HG03097 (cell line): ENCODE results near the gene PDZRN4.

Source experiments
- ATAC-seq: cut with Tn5 transposase; IDR thresholded peaks from one replicate; pipeline ENCODE4 v1.9.1; 2021; ENCODE audit not compliant: unreplicated experiment, low FRiP score

The PDZRN4 gene

DNA sequence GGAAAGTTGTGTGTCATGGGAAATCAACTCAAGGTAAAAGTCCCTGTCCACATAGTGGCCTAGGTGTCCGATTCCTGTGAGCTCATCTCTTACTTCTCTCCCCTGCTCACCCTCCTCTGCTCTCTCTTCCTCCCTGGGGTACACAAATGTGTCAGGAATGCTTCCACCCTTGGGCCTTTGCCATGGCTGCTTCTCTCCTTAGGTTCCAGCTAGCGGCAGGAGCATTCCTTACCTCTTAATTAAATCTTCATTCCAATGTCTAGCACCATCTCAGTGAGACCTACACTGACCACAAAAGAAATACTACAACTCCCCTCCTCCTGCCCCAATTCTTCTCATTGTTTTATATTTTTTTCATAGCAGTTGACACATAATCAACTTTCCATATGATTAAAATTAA, 298.6 kb downstream of the PDZRN4 start:
- ATAC-seq: no peak

DNA sequence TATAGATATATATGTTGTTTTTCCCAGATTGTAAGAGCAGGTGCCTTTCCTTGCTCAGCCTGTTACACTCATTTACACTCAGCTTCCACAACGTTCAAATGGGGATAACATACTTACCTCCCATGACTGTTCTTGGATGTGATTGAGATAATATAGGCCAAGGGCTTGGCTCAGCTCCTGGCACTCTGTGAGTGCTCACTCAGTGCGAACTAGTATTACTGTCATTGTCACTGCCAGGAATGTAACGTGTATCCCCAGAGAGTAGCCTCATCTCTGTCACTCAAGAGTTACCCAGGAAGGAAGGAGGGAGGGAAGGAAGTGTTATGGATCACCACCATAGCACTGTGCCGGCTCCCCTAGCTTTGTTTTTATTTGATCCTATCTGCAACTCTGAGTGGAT, 307.9 kb downstream of the PDZRN4 start:
- no peak for ATAC-seq

- no peak for ATAC-seq
Measured at GRCh38 chr12:41497409-41497808, 309.3 kb downstream of the PDZRN4 start.

GRCh38 chr12:41504976-41505375, 316.9 kb downstream of the PDZRN4 start:
- no peak for ATAC-seq

DNA sequence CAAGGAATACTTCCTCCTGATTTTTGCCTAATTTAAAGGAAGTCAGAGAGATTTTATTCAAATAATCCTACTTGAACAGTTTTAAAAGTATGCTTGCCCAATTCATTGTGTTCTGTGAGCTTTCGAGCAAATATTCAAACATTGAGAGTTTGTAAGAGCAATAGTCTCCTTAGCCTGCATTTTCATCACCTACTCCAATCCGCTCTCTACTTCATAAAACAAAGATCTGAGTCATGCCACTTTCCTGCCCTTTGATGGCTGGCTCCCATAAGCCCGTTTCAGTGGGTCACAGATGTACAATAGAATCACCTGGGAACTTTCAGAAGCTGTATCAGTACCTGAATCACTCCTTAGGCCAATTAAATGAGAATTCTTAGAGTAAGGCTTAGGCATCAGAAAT, 319.2 kb downstream of the PDZRN4 start:
- ATAC-seq: no peak

DNA sequence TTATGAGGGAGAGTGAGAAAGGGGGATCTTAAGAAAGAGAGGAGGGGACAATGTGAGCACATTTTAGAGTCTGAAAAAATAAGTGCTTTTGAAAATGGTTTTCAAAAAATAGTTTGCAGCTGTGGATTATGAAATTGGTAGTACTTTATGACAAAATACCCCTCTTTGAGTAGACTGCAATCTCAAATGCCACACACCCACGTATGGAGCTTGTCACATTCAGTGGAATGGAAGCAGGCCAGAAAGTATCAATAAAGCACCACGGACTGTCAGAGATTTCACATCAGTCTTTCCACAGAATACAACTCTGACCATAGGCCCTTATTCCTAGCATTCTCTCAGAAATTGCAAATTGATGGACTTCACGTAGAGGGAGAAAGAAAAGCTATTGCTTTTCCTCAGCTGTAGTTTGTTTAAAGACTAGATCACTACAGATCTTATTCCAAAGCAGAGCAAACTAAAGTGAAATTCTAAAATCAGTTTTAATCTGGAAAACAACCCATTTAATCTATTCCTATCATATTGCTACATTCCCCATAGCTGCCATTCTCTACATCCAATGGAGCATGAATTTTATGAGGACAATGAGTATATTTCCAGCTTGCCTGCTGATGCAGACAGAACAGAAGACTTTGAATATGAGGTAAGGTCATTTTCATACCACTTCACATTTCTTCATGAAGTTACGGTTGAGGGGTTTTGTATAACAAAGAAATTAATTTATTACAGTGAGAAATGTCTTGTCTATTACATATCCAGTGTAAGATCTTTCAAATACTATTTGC, 321.3 kb downstream of the PDZRN4 start:
- no peak for ATAC-seq

DNA sequence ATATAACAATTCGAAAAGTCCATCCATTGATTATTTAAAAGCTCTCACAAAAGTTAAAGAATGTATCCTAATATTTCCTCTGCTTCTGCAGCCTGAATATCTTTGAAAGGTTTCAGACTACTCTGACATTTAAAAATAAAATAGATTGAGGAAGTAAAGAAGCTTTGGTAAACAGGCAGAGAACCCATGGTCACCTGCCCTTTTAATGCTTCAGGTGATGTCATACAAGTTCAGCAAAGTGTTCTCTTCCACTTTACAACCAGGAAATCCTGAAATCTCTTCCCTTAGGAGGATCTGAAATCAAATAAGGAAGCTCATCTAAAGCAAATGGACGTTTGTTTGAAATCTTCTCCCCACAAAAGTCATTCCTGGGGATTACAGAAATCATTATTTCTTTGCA, 322.4 kb downstream of the PDZRN4 start:
- ATAC-seq: no peak

- no peak for ATAC-seq
Measured at GRCh38 chr12:41511247-41511646, 323.1 kb downstream of the PDZRN4 start.

- no peak for ATAC-seq
Measured at GRCh38 chr12:41512497-41512896, 324.4 kb downstream of the PDZRN4 start.

- ATAC-seq: no peak
Measured at GRCh38 chr12:41514021-41514777, 326.1 kb downstream of the PDZRN4 start.

GRCh38 chr12:41514907-41515306, 326.8 kb downstream of the PDZRN4 start:
- no peak for ATAC-seq

GRCh38 chr12:41515953-41516352, 327.8 kb downstream of the PDZRN4 start:
- ATAC-seq: no peak

DNA sequence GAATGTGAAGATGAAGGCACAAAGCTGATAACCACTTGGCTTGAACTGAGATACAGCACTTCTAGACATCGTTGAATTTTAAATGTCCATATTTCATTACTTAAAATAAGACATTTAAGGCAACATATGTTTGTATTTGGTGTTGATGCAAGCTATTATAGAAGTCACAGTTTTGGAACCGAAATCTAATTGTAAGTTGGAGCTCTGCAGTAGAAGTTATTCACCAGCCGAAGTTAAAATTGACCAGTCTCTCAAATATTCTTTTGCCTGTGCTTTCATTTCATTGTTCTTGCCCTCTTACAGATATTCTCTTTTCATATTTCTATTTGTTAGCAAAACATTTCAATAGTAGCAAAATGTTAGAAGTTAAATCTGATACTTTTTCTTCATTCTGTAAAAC, 332.7 kb downstream of the PDZRN4 start:
- ATAC-seq: no peak

DNA sequence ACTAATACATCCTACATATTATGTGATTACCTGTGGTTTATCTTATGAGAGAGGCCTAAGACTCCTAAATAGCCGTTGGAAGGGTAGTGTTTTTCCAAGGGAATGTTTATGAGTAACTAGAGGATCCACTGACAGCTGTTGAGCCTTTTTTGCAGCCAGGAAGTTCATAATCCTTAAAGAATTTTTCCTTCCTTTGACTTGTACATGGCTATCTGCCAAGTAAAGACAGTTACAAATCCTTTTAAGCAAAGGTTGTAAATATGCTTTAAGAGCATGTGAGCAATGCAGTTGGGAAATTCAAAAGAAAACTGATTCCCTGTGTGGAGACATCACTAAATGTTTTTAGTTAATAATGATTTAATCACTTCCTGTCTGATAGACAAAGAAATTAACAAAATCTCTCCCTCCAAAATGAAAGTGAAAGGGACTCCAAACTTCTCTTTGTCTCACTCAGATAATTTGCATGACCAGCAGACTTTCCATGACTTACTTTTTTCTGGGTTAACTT, 333.8 kb downstream of the PDZRN4 start:
- peak; percentile 70 for ATAC-seq

DNA sequence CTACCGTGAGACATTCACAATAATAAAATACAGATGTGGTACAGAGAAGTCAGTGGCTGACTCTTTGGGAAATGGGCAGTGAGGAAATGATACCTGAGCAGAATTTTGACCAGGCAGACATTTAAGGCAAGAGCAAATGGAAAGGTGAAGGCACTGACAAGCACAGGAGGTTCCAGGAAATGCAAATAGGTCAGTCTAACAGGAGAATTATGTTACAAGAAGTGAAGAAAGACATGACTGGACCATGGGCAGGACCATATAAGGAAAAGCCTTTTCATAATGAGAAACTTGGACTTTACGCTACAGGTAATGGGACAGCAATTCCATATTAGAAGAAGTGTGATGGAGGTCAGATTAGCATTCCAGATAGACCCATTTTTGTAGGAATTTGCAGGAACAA, 338.9 kb downstream of the PDZRN4 start:
- ATAC-seq: no peak

- ATAC-seq: no peak
Measured at GRCh38 chr12:41527534-41528116, 339.5 kb downstream of the PDZRN4 start.

GRCh38 chr12:41528874-41529273, 340.8 kb downstream of the PDZRN4 start:
- ATAC-seq: no peak

DNA sequence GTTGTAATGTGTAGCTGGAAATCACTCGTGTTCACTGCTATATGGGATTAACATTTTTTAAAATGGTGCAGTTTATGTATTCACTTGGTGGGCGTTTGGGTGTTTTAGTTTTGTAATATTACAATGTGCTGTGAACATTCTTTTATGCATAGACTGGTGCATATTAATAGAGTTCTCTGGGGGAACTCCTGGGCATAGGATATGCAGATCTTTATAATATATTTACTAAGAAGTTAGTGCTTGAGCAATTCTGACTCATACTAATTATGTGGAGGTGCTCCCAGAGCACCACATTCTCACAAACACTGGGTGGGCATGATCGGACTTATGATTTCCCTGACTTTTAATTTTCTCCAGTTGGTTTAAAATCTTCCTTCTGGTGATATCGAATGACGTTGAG, 342.3 kb downstream of the PDZRN4 start:
- no peak for ATAC-seq

GRCh38 chr12:41531147-41531829, 343.2 kb downstream of the PDZRN4 start:
- ATAC-seq: no peak

GRCh38 chr12:41532072-41532471, 344.0 kb downstream of the PDZRN4 start:
- no peak for ATAC-seq
